Cardiac muscle cell (in vitro differentiated cells and primary cell): ENCODE data around the gene BTRC. TPM values are rescaled to one million over a fixed set of nuclear protein-coding genes. Genes with fewer than 3 reads are reported as not detected.
A peak's percentile ranks its signal among the peaks of the same experiment; 100 is the strongest.

Experiments
- DNase-seq, 2 donors: peaks; one replicate each; pipeline versions ENCODE4 v3.0.0 to v3.0.0-alpha.2; 2010 to 2017; ENCODE audit warnings: low read depth in 1 of 2, low spot score in 1 of 2
- H3K27ac ChIP-seq: fragments of 200-600 bp; sonication (generic); 2 replicates; pipeline ENCODE4 v1.5.1; 2016
- H3K27me3 ChIP-seq: fragments of 200-600 bp; sonication (generic); 2 replicates; pipeline ENCODE4 v1.6.0; 2016; ENCODE audit warnings: control low read depth
- H3K36me3 ChIP-seq: fragments of 200-600 bp; sonication (generic); 2 replicates; pipeline ENCODE4 v1.5.1; 2016; ENCODE audit warnings: control low read depth
- H3K4me1 ChIP-seq: fragments of 200-600 bp; sonication (generic); 2 replicates; pipeline ENCODE4 v1.8.1; 2017; ENCODE audit warnings: low read depth, mild to moderate bottlenecking, mixed run types
- H3K4me3 ChIP-seq: fragments of 200-600 bp; sonication (generic); 2 replicates; pipeline ENCODE4 v1.5.1; 2016; ENCODE audit warnings: mild to moderate bottlenecking
- H3K9me3 ChIP-seq: fragments of 200-600 bp; sonication (generic); 2 replicates; pipeline ENCODE4 v1.5.1; 2017; ENCODE audit warnings: low read depth, mild to moderate bottlenecking, control low read depth
- polyA plus RNA-seq: library from polyadenylated mRNA; unstranded; fragments of >200 nt; fragmentation: Nextera tagmentation; extraction: Ambion mirVana; gene quantifications from 2 replicates; pipeline ENCODE4 v1.2.1, GENCODE V29; 2016
- total RNA-seq: library from RNA; depleted of rRNA; stranded (reverse); fragments of >200 nt; gene quantifications from 2 replicates; pipeline ENCODE4 v1.2.3, GENCODE V29; 2016
- TF ChIP-seq, protein P1 (sequence below): IDR thresholded peaks from 2 replicates; pipeline ENCODE4 v1.5.1; 2012; ENCODE audit warnings: low read depth, mild to moderate bottlenecking, low read length

Gene BTRC
- total and polyA plus RNA-seq, 2 experiments from 2014 or later = 14.0 to 22.3 TPM

- Histone ChIP-seq H3K27ac (no peak overlapping the region), H3K27me3 (no peaks in the 10 kb centered on the region), H3K36me3 (no peaks in the 10 kb centered on the region), H3K4me1 (peaks cover 45% of the 10 kb centered on the region), H3K9me3 (no peaks in the 10 kb centered on the region), H3K4me3 (no peak overlapping the region)
- no peak for DNase-seq
- TF ChIP-seq, protein P1, sequence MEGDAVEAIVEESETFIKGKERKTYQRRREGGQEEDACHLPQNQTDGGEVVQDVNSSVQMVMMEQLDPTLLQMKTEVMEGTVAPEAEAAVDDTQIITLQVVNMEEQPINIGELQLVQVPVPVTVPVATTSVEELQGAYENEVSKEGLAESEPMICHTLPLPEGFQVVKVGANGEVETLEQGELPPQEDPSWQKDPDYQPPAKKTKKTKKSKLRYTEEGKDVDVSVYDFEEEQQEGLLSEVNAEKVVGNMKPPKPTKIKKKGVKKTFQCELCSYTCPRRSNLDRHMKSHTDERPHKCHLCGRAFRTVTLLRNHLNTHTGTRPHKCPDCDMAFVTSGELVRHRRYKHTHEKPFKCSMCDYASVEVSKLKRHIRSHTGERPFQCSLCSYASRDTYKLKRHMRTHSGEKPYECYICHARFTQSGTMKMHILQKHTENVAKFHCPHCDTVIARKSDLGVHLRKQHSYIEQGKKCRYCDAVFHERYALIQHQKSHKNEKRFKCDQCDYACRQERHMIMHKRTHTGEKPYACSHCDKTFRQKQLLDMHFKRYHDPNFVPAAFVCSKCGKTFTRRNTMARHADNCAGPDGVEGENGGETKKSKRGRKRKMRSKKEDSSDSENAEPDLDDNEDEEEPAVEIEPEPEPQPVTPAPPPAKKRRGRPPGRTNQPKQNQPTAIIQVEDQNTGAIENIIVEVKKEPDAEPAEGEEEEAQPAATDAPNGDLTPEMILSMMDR = no peak
Observed at GRCh38 chr10:101452593-101452992, 98.6 kb downstream of the BTRC start.

GRCh38 chr10:101453318-101453717 lies 99.4 kb downstream of the BTRC start:
- no peaks in the 10 kb centered on the region for H3K36me3 ChIP-seq
- DNase-seq = no peak
- H3K27ac ChIP-seq = no peak overlapping the region
- peaks cover 38% of the 10 kb centered on the region for H3K4me1 ChIP-seq
- no peak overlapping the region for H3K4me3 ChIP-seq
- H3K27me3 ChIP-seq = no peaks in the 10 kb centered on the region
- TF ChIP-seq, protein P1 = no peak
- H3K9me3 ChIP-seq = no peaks in the 10 kb centered on the region

DNA sequence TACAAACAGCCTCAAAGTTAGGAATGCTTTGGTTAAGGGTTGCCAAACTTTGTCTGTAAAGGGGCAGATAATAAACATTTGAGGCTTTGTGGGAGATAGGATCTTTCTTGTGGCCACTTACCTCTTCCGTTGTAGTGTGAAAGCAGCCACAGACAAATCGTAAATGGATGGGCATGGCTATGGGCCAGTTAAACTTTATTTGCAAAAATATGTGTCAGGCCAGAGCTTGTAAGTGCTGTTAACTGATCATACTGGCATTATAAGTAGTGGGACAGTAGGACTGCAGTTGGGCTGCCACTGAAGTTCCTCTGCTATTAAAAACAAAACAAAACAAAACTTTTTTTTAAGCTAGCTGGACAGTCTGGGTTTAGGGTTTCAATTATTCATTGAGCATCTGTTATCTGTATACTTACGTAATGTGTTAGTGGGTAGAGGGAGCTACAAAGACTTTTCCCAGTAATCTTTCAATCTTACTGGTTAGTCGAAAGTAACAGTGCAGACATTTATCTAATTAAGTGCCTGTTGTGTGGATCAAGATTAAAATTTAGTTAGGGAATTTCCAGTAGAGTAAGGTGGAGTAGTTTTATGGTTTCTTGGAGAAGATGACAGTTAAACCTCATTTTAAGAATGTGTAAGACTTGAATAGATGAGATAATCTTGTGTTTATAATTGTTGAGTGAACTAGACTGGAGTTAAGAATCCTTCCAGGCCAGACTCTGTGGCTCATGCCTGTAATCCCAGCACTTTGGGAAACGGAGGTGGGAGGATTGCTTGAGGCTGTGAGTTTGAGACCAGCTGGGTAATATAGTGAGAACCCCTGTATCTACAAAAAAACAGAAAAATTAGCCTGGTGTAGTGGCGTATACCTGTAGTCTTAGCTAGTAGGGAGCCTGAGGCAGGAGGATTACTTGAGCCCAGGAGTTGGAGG lies 100.1 kb downstream of the BTRC start:
- H3K27ac ChIP-seq = no peak overlapping the region
- peak in 1 of 2 donors; percentile 24 for DNase-seq
- TF ChIP-seq, protein P1 = no peak

DNA sequence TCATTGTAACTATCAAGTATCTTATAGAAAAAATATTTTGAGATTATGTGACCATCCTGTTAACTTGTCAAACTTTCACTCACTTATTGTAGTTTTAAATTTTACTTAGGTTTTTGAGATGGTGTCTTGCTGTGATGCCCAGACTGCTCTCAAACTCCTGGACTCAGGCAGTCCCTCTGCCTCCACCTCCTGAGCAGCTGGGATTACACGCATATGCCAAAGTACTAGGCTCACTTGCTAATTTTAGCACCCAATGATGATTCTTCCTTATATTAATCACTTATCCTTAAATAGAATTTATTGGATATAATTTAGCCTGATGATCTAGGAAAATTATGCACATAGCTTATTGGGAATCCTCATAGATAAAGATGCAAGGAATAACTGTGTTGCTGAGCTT lies 104.9 kb downstream of the BTRC start:
- H3K27me3 ChIP-seq = no peaks in the 10 kb centered on the region
- H3K9me3 ChIP-seq = no peaks in the 10 kb centered on the region
- no peak for DNase-seq
- H3K4me3 ChIP-seq = no peak overlapping the region
- TF ChIP-seq, protein P1 = no peak
- peaks cover 2% of the 10 kb centered on the region for H3K4me1 ChIP-seq
- H3K36me3 ChIP-seq = no peaks in the 10 kb centered on the region
- no peak overlapping the region for H3K27ac ChIP-seq

More for the DNA sequence above, 100.1 kb downstream of the BTRC start:
- Histone ChIP-seq H3K4me3 (no peak overlapping the region), H3K27me3 (no peaks in the 10 kb centered on the region), H3K9me3 (no peaks in the 10 kb centered on the region), H3K4me1 (peaks cover 30% of the 10 kb centered on the region), H3K36me3 (no peaks in the 10 kb centered on the region)

- Histone ChIP-seq H3K36me3 (no peaks in the 10 kb centered on the region), H3K27me3 (no peaks in the 10 kb centered on the region), H3K9me3 (no peaks in the 10 kb centered on the region), H3K27ac (no peak overlapping the region), H3K4me3 (no peak overlapping the region), H3K4me1 (peaks cover 19% of the 10 kb centered on the region)
- TF ChIP-seq, protein P1 = no peak
- DNase-seq = no peak
Observed at GRCh38 chr10:101464082-101464481, 110.1 kb downstream of the BTRC start.
